ENCODE measurements around the gene ZNHIT3.
"Not testable (repeated sequence)": the region's sequence is repeated elsewhere in the genome, so short reads cannot be mapped to it uniquely, and the experiment has no call there.

The ZNHIT3 gene

GRCh38 chr17:36485027-36485426, 1.5 kb upstream of the ZNHIT3 start:
- DNase-seq: no peak

DNA sequence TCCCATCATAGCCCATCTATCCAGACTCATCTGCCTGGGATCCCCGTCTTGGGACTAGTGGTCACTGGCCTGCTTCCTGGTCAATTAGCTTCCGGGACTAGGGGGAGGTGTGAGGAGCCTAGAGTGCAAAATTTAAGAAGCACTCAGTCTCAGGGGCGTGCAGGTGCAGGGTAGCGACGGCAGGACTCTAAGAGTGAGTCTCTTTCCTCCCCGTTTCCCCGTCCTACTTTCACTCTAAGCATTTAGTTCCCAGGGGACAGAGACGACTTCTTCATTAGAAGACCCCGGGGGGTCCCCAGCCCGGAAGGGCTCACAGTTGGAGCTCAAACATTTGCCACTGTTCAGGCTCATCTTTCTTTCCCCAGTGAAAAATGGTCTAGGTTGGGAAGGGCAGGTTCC, 677 bp upstream of the ZNHIT3 start:
- no peak for DNase-seq

DNA sequence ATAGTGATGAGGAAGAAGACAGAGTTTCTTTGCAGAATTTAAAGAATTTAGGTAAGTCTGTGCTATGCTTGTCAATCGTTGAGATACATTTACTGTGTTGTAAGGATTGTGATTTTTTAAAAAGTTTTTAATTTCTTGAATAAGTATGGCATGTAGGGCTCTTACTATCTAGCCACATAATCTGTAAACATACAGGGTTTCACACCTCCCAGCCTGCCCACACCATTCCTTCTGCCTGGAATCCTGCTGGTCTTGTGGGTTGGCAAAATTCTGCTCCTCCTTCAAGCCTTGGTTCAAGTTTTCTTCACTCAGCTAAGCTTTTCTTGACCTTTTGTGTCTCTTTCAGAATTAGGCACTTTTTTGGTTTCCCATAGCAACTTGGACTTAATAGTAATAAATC, 7.5 kb downstream of the ZNHIT3 start:
- no peak for DNase-seq

DNA sequence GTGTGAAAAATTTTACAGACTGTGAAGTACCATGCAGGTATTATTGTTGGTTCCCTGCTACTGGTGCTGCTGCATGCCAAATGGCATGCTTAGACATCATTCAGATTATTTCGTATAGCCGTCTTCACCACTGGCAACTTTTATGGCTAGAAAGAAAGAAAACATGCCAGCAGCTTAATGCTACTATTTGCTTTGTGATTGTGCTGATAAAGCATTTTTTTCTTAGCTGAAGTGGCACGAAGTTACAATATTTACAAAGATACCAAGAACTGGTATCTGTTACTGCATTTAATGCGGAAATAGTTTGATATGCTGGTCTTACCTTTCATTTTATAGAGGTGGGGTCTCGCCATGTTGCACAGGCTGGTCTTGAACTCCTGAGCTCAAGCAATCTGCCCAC, 8.2 kb downstream of the ZNHIT3 start:
- DNase-seq: no peak

- DNase-seq: no peak
These were observed 8.6 kb downstream of the ZNHIT3 start for GRCh38 chr17:36495076-36495578.

DNA sequence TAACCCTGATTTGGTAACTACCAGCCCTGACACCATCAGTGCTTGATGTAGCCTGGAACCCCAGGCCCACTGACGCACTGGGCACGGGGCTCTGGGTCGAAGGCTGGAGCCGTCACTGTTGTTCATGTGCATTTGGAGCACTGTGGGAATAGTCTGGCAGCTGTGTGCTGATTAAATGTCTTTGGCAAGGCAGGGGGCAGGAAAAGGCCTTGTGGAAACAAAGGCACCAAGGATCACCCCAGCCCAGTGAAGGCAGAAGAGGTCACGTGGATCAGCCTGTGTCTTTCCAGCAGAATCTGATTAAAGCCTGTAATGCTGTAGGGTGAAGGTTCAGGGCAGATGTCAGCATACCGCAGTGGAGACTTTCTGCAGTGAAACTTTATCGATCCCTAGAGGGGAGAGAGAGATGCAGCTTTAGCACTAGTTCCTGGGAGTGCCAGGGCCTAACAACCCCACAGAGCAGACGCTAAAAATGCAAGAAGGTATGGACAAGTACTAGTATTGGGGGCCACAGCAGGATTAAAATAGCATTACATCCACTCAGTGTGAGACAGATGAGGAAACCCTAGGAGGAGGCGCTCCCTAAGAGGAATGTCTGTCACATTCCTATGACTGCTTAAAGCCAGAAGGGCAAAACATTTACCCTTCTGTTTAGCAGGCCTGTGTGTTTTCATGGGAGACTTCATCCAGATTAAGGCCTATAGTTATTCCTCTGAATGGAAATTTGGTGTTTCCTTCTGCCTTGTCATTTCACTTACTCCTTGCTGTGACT, 9.7 kb downstream of the ZNHIT3 start:
- no peak for DNase-seq

- DNase-seq: no peak
These were observed 11.7 kb downstream of the ZNHIT3 start for GRCh38 chr17:36498155-36498554.

GRCh38 chr17:36498560-36499300, 12.2 kb downstream of the ZNHIT3 start:
- no peak for DNase-seq

DNA sequence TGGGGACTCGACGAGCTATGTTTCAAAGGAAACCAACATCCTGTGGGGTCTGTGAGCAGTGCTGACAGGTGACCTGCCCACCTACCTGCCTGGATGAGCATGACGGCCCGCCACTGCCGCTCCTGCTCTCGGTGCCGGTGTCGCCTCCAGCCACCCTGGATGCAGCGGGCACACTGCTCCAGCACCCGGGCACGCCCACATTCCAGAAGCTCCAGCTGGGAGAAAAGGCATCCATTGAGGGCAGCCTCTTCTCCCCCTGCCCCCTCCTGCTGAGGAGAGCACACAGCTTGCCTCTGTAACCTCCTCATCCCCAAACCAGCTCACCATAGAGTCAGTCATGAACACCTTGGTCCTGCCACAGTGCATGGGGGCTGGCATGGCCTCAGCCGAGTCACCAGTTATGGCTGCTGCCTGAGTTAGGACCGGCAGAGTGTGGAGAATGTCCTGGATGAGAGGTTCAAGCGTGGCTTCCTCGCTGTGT, 14.3 kb downstream of the ZNHIT3 start:
- no peak for DNase-seq

GRCh38 chr17:36501351-36501750, 14.9 kb downstream of the ZNHIT3 start:
- no peak for DNase-seq

GRCh38 chr17:36501963-36502362, 15.5 kb downstream of the ZNHIT3 start:
- no peak for DNase-seq

- no peak for DNase-seq
These were observed 17.1 kb downstream of the ZNHIT3 start for GRCh38 chr17:36503456-36504155.

DNA sequence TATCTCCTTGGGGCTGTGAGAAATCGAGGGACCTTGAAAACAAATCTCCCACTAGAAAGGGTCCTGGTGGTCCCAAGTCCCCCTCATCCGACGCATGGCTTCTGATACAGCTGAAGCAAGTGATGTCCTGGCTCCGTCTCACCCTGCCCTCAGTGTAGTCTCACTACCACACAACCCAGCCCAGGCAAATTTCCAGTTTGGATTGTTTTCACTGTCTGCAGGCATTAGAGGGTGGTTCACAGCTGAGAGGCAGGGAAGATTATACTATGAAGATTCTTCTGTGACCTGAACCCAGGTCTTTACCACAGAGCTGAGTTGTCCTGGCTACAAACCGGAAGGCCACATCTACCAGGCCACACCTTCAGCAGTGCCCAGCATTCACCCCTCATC, 17.7 kb downstream of the ZNHIT3 start:
- DNase-seq: no peak

DNA sequence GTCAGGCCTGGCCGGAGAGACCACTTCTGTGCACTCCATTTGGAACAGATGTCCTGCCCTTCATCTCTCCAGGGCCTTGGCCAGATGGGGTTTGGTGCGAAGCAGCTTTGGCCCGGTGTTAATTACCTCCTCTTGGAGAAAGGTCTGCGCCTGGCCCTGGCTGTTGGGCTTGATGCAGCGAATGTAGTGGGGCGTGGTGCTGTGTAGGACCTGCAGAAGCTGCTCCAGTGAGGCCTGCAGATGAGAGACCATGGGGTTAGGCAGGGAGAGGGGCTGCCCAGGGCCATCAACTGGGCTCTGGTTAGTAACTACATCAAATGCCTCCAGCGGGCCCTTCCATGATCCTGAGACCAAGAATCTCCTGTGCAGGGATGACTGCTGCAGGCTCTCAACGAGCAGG, 18.7 kb downstream of the ZNHIT3 start:
- no peak for DNase-seq

- no peak for DNase-seq
These were observed 19.9 kb downstream of the ZNHIT3 start for GRCh38 chr17:36506249-36506826.

DNA sequence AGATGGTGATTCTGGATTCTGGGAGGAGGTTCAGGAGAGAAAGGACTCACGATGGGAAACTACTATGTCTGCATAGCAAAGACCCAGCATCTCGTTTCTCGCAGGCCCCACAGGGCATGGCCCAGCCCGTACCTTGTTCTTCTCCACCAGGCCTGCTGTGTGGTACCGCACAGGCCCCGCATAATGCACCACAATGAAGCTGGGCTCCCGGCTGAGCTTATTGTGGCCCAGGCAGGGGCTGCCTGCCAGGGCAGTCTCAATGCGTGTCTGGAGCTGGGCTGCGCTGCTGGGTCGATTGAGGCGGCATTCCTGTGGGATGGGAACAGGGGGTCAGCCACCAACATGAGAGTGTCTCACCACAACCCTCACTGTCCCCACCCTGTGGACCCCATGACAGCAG, 20.4 kb downstream of the ZNHIT3 start:
- no peak for DNase-seq

GRCh38 chr17:36507266-36507665, 20.8 kb downstream of the ZNHIT3 start:
- DNase-seq: no peak

- DNase-seq: not testable (repeated sequence)
These were observed 22.0 kb downstream of the ZNHIT3 start for GRCh38 chr17:36508439-36508838.

- no peak for DNase-seq
These were observed 22.9 kb downstream of the ZNHIT3 start for GRCh38 chr17:36509272-36509985.

GRCh38 chr17:36510636-36511035, 24.2 kb downstream of the ZNHIT3 start:
- DNase-seq: no peak

- DNase-seq: no peak
These were observed 24.7 kb downstream of the ZNHIT3 start for GRCh38 chr17:36511216-36511615.

DNA sequence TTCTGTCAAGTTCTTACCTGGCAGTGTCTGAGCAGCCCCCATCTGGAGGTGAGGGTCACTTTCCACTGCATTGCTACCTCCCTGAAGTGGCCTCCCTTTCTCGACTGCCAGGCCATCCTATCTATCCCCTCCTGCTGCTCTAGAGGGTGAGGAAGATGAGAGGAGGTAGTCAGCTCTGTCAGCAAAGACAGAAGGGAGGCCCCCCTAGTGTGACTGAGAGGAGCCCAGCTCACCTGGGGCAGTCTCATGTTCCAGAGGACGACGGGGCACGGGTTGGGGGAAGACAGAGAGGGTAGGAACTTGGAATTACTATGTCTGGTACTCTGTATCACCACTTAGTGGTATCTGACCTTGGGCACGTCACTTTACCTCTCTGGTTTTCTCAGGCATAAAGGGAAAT, 26.2 kb downstream of the ZNHIT3 start:
- no peak for DNase-seq

- no peak for DNase-seq
These were observed 28.4 kb downstream of the ZNHIT3 start for GRCh38 chr17:36514856-36515255.

All from NCI-H1092 treated with DMSO at 0.1 percent for 48 hours (cell line).